Panc1 (cell line): ENCODE measurements around the gene SNORC.

Experiments used
- CTCF ChIP-seq: fragments of 450-650 bp; IDR thresholded peaks from 2 replicates; pipeline ENCODE4 v1.5.1; 2017; ENCODE audit warnings: mild to moderate bottlenecking
- POLR2AphosphoS5 ChIP-seq: IDR thresholded peaks from 2 replicates; pipeline ENCODE4 v1.6.1; 2012; ENCODE audit warnings: mild to moderate bottlenecking, low read depth, low read length, moderate library complexity
- SIN3A ChIP-seq: IDR thresholded peaks from 2 replicates; pipeline ENCODE4 v1.6.1; 2012; ENCODE audit warnings: low read depth, mild to moderate bottlenecking, low read length, moderate library complexity, borderline replicate concordance; ENCODE audit not compliant: insufficient read depth
- TCF7L2 ChIP-seq: IDR thresholded peaks from 2 replicates; pipeline ENCODE4 v1.6.1; 2011; ENCODE audit warnings: mild to moderate bottlenecking, low read depth, low read length, inconsistent platforms
- TF ChIP-seq, protein P1 (sequence below), 2 experiments: IDR thresholded peaks; 2 replicates each; pipeline ENCODE4 v1.6.1; 2011 to 2012; ENCODE audit warnings: low read depth in 2 of 2, control low read depth in 1 of 2, low read length in 1 of 2, mild to moderate bottlenecking in 1 of 2, moderate library complexity in 1 of 2; ENCODE audit not compliant: insufficient read depth in 1 of 2

DNA sequence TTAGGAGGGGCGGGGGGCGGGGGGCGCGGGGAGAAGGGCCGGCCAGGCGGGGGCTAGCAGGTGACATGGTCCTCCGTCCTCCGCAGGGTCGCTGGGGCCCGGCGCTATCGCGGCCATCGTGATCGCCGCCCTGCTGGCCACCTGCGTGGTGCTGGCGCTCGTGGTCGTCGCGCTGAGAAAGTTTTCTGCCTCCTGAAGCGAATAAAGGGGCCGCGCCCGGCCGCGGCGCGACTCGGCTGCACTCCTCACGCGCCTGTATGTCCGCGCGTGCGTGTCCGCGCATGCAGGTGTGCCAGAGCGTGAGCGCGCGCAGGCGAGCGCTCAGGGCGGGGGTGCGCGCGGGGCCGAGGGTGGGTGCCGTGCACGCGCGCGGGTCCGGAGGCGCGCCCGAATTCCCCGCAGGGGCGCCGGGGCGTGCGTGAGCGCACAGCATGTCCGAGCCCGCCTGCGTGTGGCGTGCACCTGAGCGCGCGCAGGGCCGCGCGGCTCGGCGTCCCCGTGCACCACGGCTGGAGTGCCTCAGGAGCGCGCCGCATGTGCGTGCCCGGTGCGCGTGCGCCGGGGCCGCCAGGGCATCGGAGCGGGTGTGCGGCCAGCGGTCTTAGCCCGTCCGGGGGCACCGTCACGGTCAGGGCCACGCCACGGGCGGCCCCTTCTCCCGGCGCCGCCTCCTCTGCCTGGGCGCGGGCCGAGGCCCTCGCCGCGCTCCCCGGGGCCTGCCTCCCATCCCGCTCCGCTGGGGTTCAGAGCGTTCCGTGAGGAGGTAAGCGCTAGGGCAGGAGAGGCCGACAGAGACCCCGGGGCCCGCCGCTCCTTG is 6.3 kb downstream of the SNORC start:
- no peak; the same call in 1 of the 2 replicates for TF ChIP-seq CTCF
- TF ChIP-seq TCF7L2, result no peak
- TF ChIP-seq, protein P1, sequence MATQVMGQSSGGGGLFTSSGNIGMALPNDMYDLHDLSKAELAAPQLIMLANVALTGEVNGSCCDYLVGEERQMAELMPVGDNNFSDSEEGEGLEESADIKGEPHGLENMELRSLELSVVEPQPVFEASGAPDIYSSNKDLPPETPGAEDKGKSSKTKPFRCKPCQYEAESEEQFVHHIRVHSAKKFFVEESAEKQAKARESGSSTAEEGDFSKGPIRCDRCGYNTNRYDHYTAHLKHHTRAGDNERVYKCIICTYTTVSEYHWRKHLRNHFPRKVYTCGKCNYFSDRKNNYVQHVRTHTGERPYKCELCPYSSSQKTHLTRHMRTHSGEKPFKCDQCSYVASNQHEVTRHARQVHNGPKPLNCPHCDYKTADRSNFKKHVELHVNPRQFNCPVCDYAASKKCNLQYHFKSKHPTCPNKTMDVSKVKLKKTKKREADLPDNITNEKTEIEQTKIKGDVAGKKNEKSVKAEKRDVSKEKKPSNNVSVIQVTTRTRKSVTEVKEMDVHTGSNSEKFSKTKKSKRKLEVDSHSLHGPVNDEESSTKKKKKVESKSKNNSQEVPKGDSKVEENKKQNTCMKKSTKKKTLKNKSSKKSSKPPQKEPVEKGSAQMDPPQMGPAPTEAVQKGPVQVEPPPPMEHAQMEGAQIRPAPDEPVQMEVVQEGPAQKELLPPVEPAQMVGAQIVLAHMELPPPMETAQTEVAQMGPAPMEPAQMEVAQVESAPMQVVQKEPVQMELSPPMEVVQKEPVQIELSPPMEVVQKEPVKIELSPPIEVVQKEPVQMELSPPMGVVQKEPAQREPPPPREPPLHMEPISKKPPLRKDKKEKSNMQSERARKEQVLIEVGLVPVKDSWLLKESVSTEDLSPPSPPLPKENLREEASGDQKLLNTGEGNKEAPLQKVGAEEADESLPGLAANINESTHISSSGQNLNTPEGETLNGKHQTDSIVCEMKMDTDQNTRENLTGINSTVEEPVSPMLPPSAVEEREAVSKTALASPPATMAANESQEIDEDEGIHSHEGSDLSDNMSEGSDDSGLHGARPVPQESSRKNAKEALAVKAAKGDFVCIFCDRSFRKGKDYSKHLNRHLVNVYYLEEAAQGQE (IDR thresholded peaks at IDR 0.05; ENCODE audit: insufficient read depth in 1 of 2, low read depth in 2 of 2, low read length in 1 of 2), result no peak
- no peak for TF ChIP-seq POLR2AphosphoS5
- no peak for TF ChIP-seq SIN3A
